ENCODE measurements around the gene TMEM151A.
A peak's percentile ranks its signal among the peaks of the same experiment; 100 is the strongest.

GRCh38 chr11:66282468-66283455, 8.9 kb upstream of the TMEM151A start:
- peak; percentile 76 for TF ChIP-seq CTCF (conservative IDR thresholded peaks at IDR 0.05; ENCODE audit: low read length)
- TF ChIP-seq EZH2phosphoT487 (IDR thresholded peaks at IDR 0.05; ENCODE audit: borderline replicate concordance): no peak
